ENCODE results near the gene TUBA1C.

Gene TUBA1C

GRCh38 chr12:49264873-49265792 is at the start of gene TUBA1C:
TUBA1C (plus strand) TSS chr12:49265082; CDS start chr12:49265182, 100 bp downstream.
- Mint-ChIP-seq H3K36me3 (ENCODE audit: low read depth) (peaks cover 41% of the 10 kb centered on the region), H3K4me1 (ENCODE audit: low read depth) (peaks cover 49% of the 10 kb centered on the region), H3K4me3 (peak within 1 kb of the TSS; percentile 94), H3K27me3 (peaks cover 3% of the 10 kb centered on the region), H3K9me3 (no peaks in the 10 kb centered on the region), H3K27ac (peak within 1 kb of the TSS; percentile 98)

- Mint-ChIP-seq H3K36me3 (ENCODE audit: low read depth) (no peaks in the 10 kb centered on the region), H3K27me3 (no peaks in the 10 kb centered on the region), H3K9me3 (no peaks in the 10 kb centered on the region), H3K4me1 (ENCODE audit: low read depth) (no peaks in the 10 kb centered on the region), H3K27ac (no peak overlapping the region), H3K4me3 (no peak overlapping the region)
Observed at GRCh38 chr12:49219417-49220026, 45.4 kb upstream of the TUBA1C start.

GRCh38 chr12:49220972-49221371 is 43.9 kb upstream of the TUBA1C start:
- Mint-ChIP-seq H3K36me3 (ENCODE audit: low read depth) (no peaks in the 10 kb centered on the region), H3K9me3 (no peaks in the 10 kb centered on the region), H3K4me1 (ENCODE audit: low read depth) (no peaks in the 10 kb centered on the region), H3K27ac (no peak overlapping the region), H3K27me3 (no peaks in the 10 kb centered on the region), H3K4me3 (no peak overlapping the region)

GRCh38 chr12:49223122-49223521 is 41.8 kb upstream of the TUBA1C start:
- H3K36me3 Mint-ChIP-seq (ENCODE audit: low read depth): no peaks in the 10 kb centered on the region
- no peaks in the 10 kb centered on the region for H3K9me3 Mint-ChIP-seq
- no peak overlapping the region for H3K4me3 Mint-ChIP-seq
- H3K27me3 Mint-ChIP-seq: no peaks in the 10 kb centered on the region
- H3K4me1 Mint-ChIP-seq (ENCODE audit: low read depth): no peaks in the 10 kb centered on the region
- H3K27ac Mint-ChIP-seq: no peak overlapping the region

GRCh38 chr12:49223590-49224369 is 41.1 kb upstream of the TUBA1C start:
- Mint-ChIP-seq H3K4me1 (ENCODE audit: low read depth) (no peaks in the 10 kb centered on the region), H3K27ac (no peak overlapping the region), H3K36me3 (ENCODE audit: low read depth) (no peaks in the 10 kb centered on the region)

GRCh38 chr12:49225576-49226166 is 39.2 kb upstream of the TUBA1C start:
- H3K9me3 Mint-ChIP-seq: no peaks in the 10 kb centered on the region
- H3K27me3 Mint-ChIP-seq: no peaks in the 10 kb centered on the region
- H3K4me3 Mint-ChIP-seq: no peak overlapping the region
- H3K36me3 Mint-ChIP-seq (ENCODE audit: low read depth): no peaks in the 10 kb centered on the region
- no peaks in the 10 kb centered on the region for H3K4me1 Mint-ChIP-seq (ENCODE audit: low read depth)
- H3K27ac Mint-ChIP-seq: no peak overlapping the region

More at GRCh38 chr12:49223590-49224369, 41.1 kb upstream of the TUBA1C start:
- Mint-ChIP-seq H3K4me3 (no peak overlapping the region), H3K27me3 (no peaks in the 10 kb centered on the region), H3K9me3 (no peaks in the 10 kb centered on the region)

- Mint-ChIP-seq H3K9me3 (no peaks in the 10 kb centered on the region), H3K36me3 (ENCODE audit: low read depth) (no peaks in the 10 kb centered on the region), H3K4me1 (ENCODE audit: low read depth) (no peaks in the 10 kb centered on the region), H3K27ac (no peak overlapping the region), H3K27me3 (no peaks in the 10 kb centered on the region), H3K4me3 (no peak overlapping the region)
Observed at GRCh38 chr12:49227713-49228112, 37.2 kb upstream of the TUBA1C start.

- Mint-ChIP-seq H3K27me3 (no peaks in the 10 kb centered on the region), H3K4me1 (ENCODE audit: low read depth) (peaks cover 4% of the 10 kb centered on the region), H3K4me3 (no peak overlapping the region), H3K9me3 (no peaks in the 10 kb centered on the region), H3K36me3 (ENCODE audit: low read depth) (no peaks in the 10 kb centered on the region), H3K27ac (no peak overlapping the region)
Observed at GRCh38 chr12:49228653-49229052, 36.2 kb upstream of the TUBA1C start.

GRCh38 chr12:49230176-49230804 is 34.6 kb upstream of the TUBA1C start:
- Mint-ChIP-seq H3K36me3 (ENCODE audit: low read depth) (no peaks in the 10 kb centered on the region), H3K27ac (no peak overlapping the region), H3K4me3 (no peak overlapping the region), H3K27me3 (no peaks in the 10 kb centered on the region), H3K9me3 (no peaks in the 10 kb centered on the region), H3K4me1 (ENCODE audit: low read depth) (peaks cover 16% of the 10 kb centered on the region)

GRCh38 chr12:49230805-49231194 is 34.1 kb upstream of the TUBA1C start:
- no peaks in the 10 kb centered on the region for H3K36me3 Mint-ChIP-seq (ENCODE audit: low read depth)
- H3K9me3 Mint-ChIP-seq: no peaks in the 10 kb centered on the region
- no peak overlapping the region for H3K4me3 Mint-ChIP-seq
- peaks cover 16% of the 10 kb centered on the region for H3K4me1 Mint-ChIP-seq (ENCODE audit: low read depth)
- no peak overlapping the region for H3K27ac Mint-ChIP-seq
- H3K27me3 Mint-ChIP-seq: no peaks in the 10 kb centered on the region

- Mint-ChIP-seq H3K4me1 (ENCODE audit: low read depth) (peaks cover 23% of the 10 kb centered on the region), H3K9me3 (no peaks in the 10 kb centered on the region), H3K4me3 (no peak overlapping the region), H3K36me3 (ENCODE audit: low read depth) (no peaks in the 10 kb centered on the region), H3K27ac (no peak overlapping the region), H3K27me3 (peaks cover 3% of the 10 kb centered on the region)
Observed at GRCh38 chr12:49231878-49232655, 32.8 kb upstream of the TUBA1C start.

GRCh38 chr12:49232940-49233841 is 31.7 kb upstream of the TUBA1C start:
- H3K9me3 Mint-ChIP-seq: no peaks in the 10 kb centered on the region
- peaks cover 23% of the 10 kb centered on the region for H3K4me1 Mint-ChIP-seq (ENCODE audit: low read depth)
- peaks cover 3% of the 10 kb centered on the region for H3K27me3 Mint-ChIP-seq
- peak overlapping the region; percentile 88 for H3K4me3 Mint-ChIP-seq
- H3K27ac Mint-ChIP-seq: peak overlapping the region; percentile 83
- H3K36me3 Mint-ChIP-seq (ENCODE audit: low read depth): no peaks in the 10 kb centered on the region

Data from stimulated activated naive CD8-positive, alpha-beta T cell treated with anti-CD3 and anti-CD28 coated beads, Interleukin-15, Interleukin-2, amounts not matched to agents 100 ng/mL and 50 ng/mL, for 24 hours (primary cell).